Lower leg skin (tissue), 4 donors: ENCODE data around the gene CLASRP. TPM values are rescaled to one million over a fixed set of nuclear protein-coding genes. Genes with fewer than 3 reads are reported as not detected.

ENCODE experiments used
- DNase-seq, 2 donors: peaks; one replicate each; pipeline ENCODE4 v3.0.0-alpha.2; 2019; ENCODE audit warnings: low spot score in 2 of 2
- H3K4me3 ChIP-seq: fragments of 200-600 bp; sonication (generic); 2 replicates; pipeline ENCODE4 v1.5.1; 2017; ENCODE audit warnings: mild to moderate bottlenecking, low read depth; ENCODE audit not compliant: poor library complexity, severe bottlenecking
- CTCF ChIP-seq, 3 donors: fragments of 450-650 bp; IDR thresholded peaks; one replicate each; pipeline ENCODE4 v1.5.1; 2016; ENCODE audit warnings: antibody characterized with exemption in 3 of 3, mild to moderate bottlenecking in 3 of 3, moderate library complexity in 2 of 3
- POLR2A ChIP-seq, 2 donors: fragments of 450-650 bp; IDR thresholded peaks; one replicate each; pipeline ENCODE4 v1.6.1; 2016 to 2017; ENCODE audit warnings: antibody characterized with exemption in 2 of 2, mild to moderate bottlenecking in 1 of 2, moderate library complexity in 1 of 2
- WGBS, 2 donors: methylation state at CpG; one replicate each; pipeline ENCODE4 v1.1.5; 2018; 5-methylcytosine and 5-hydroxymethylcytosine counted together
- intact Hi-C: fragments of 100-400 bp; cut with DNase I; formaldehyde crosslinking; loops from one replicate; pipeline ENCODE4 v1.15.0; 2023; ENCODE audit warnings: low total_unique reads
- total RNA-seq, 4 donors: library from RNA; depleted of rRNA; stranded (reverse); fragments of >200 nt; gene quantifications; one replicate each; pipeline ENCODE4 v1.1.0, GENCODE V29; 2016

The CLASRP gene
- total RNA-seq, 4 donors from 2014 or later = 59.9 to 207 (median 128) TPM

DNA sequence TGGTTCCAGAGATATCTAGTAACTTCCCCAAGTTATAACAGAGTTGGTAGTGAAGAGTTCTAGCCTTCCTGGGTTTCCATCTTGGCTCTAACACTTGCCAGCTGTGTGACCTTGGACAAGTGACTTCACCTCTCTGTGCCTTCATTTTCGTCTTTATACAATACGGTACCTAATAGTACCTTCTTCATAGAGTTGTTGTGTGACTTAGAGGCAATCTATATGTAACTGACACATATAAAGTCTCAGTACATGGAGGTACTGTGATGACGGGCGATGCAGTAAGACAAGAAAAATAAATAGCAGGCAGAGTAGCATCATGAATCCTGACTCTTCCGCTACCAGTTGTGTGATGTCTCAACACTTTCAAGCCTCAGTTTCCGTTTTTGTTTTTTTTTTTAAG is 8.0 kb upstream of the CLASRP start:
- intact Hi-C loops = no loop called here
- TF ChIP-seq POLR2A (IDR thresholded peaks at IDR 0.05) (no peak), CTCF (IDR thresholded peaks at IDR 0.05) (no peak)
- DNase-seq = no peak
- 94 to 96% methylated on average over 6 of the region's 6 CpGs for WGBS, 2 donors
- no peak overlapping the region for H3K4me3 ChIP-seq

GRCh38 chr19:45032421-45032820 is 6.4 kb upstream of the CLASRP start:
- no peak for DNase-seq

GRCh38 chr19:45035755-45036154 is 3.1 kb upstream of the CLASRP start:
- intact Hi-C loops = no loop called here
- DNase-seq = no peak
- 96% methylated on average over 6 of the region's 6 CpGs for WGBS, 2 donors
- H3K4me3 ChIP-seq = no peak overlapping the region
- TF ChIP-seq POLR2A (IDR thresholded peaks at IDR 0.05) (no peak), CTCF (IDR thresholded peaks at IDR 0.05) (no peak)

More at GRCh38 chr19:45032421-45032820, 6.4 kb upstream of the CLASRP start:
- TF ChIP-seq CTCF (IDR thresholded peaks at IDR 0.05) (no peak), POLR2A (IDR thresholded peaks at IDR 0.05) (no peak)
- H3K4me3 ChIP-seq = no peak overlapping the region
- 88 to 92% methylated on average over 18 of the region's 18 CpGs for WGBS, 2 donors
- intact Hi-C loops = no loop called here

DNA sequence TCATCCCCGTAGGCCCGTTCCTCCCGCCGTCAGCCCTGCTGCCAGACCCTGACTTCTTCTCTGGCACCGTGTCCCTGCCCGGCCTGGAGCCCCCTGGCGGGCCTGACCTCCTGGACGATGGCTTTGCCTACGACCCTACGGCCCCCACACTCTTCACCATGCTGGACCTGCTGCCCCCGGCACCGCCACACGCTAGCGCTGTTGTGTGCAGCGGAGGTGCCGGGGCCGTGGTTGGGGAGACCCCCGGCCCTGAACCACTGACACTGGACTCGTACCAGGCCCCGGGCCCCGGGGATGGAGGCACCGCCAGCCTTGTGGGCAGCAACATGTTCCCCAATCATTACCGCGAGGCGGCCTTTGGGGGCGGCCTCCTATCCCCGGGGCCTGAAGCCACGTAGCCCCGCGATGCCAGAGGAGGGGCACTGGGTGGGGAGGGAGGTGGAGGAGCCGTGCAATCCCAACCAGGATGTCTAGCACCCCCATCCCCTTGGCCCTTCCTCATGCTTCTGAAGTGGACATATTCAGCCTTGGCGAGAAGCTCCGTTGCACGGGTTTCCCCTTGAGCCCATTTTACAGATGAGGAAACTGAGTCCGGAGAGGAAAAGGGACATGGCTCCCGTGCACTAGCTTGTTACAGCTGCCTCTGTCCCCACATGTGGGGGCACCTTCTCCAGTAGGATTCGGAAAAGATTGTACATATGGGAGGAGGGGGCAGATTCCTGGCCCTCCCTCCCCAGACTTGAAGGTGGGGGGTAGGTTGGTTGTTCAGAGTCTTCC is 1.3 kb upstream of the CLASRP start:
- WGBS, 2 donors = 92 to 94% methylated on average over 20 to 37 of the region's 37 CpGs
- TF ChIP-seq CTCF (IDR thresholded peaks at IDR 0.05) = no peak
- H3K4me3 ChIP-seq = no peak overlapping the region
- no peak for DNase-seq
- intact Hi-C loops = no loop called here

DNA sequence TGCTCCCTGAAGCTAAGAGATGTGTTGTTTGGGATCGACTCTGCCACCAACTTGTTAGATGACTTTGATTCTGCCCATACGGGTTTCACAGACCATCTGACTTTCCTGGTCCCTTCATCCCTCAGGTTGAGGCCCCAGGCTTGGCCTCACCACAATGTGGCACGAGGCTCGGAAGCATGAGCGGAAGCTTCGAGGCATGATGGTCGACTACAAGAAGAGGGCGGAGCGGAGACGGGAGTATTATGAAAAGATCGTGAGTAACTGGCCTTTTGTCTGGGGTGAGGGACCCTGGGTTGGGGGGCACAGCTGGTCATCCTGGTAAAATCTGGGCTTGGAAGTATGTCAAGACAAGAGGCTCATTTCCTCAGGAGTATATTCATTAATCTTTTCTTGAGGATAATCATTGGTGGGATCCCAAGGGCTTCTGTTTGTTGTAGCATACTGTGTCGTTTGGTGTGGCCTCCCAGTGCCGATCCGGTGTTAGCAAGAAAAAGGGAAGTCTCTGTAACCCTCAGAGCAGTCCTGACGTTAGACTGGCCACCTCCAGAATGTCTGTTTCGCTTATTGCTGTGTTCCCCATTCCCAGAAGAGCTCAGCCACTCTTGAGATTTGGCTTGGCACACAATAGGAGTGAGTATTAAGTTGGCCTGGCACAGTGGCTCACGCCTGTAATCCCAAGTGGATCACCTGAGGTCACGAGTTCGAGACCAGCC is 1.4 kb downstream of the CLASRP start:
- 71 to 78% methylated on average over 19 of the region's 19 CpGs for WGBS, 2 donors
- H3K4me3 ChIP-seq = no peak overlapping the region
- TF ChIP-seq CTCF (IDR thresholded peaks at IDR 0.05) = no peak
- no peak for TF ChIP-seq POLR2A (IDR thresholded peaks at IDR 0.05)
- intact Hi-C loops = no loop called here
- no peak for DNase-seq
